Uterus (tissue), 4 donors: ENCODE results near the gene HOXD8. TPM values are rescaled to one million over a fixed set of nuclear protein-coding genes. Genes with fewer than 3 reads are reported as not detected.
A peak's percentile ranks its signal among the peaks of the same experiment; 100 is the strongest.

ENCODE experiments used
- DNase-seq, 2 donors: peaks; one replicate each; pipeline ENCODE4 v3.0.0-alpha.2; 2019 to 2020
- H3K27ac ChIP-seq, 2 donors: fragments of 200-600 bp; sonication (generic); 1 replicate in 1 of 2; 2 replicates in 1 of 2; pipeline ENCODE4 v1.5.1; 2016 to 2018
- H3K27me3 ChIP-seq, 2 donors: fragments of 200-600 bp; sonication (generic); one replicate each; pipeline ENCODE4 v1.5.1; 2018 to 2019; ENCODE audit warnings: control low read depth in 1 of 2
- H3K36me3 ChIP-seq, 2 donors: fragments of 200-600 bp; sonication (generic); one replicate each; pipeline ENCODE4 v1.5.1; 2019; ENCODE audit warnings: control low read depth in 1 of 2
- H3K4me1 ChIP-seq, 2 donors: fragments of 200-600 bp; sonication (generic); one replicate each; pipeline ENCODE4 v1.5.1; 2018 to 2019; ENCODE audit warnings: control low read depth in 1 of 2
- H3K4me3 ChIP-seq, 2 donors: fragments of 200-600 bp; sonication (generic); 1 replicate in 1 of 2; 2 replicates in 1 of 2; pipeline ENCODE4 v1.5.1; 2018 to 2019; ENCODE audit warnings: mild to moderate bottlenecking in 1 of 2
- H3K9me3 ChIP-seq, 2 donors: fragments of 200-600 bp; sonication (generic); one replicate each; pipeline ENCODE4 v1.5.1; 2019; ENCODE audit warnings: control low read depth in 1 of 2
- CTCF ChIP-seq, 4 experiments: fragments of 200-600 bp in 2 of 4; fragments of 450-650 bp in 2 of 4; sonication (generic) in 2 of 4; IDR thresholded peaks; one replicate each; pipeline ENCODE4 v1.5.1; 2016 to 2019; ENCODE audit warnings: antibody characterized with exemption in 4 of 4, mild to moderate bottlenecking in 2 of 4, moderate library complexity in 1 of 4
- POLR2A ChIP-seq, 2 donors: fragments of 450-650 bp; IDR thresholded peaks; one replicate each; pipeline ENCODE4 v1.6.1; 2016; ENCODE audit warnings: antibody characterized with exemption in 2 of 2, mild to moderate bottlenecking in 1 of 2, moderate library complexity in 1 of 2
- intact Hi-C: fragments of 100-400 bp; cut with DNase I; formaldehyde crosslinking; loops from one replicate; pipeline ENCODE4 v1.15.1; 2023; ENCODE audit warnings: low total_unique reads
- total RNA-seq, 4 donors: library from RNA; depleted of rRNA in 3 of 4; stranded (reverse); fragments of >200 nt in 3 of 4; gene quantifications; one replicate each; pipeline versions ENCODE4 v1.1.0 to v1.2.4, GENCODE V29; 2014 to 2023
- donor health status: DM: yes; HTN: yes; CAD: no.

Gene HOXD8
- total RNA-seq, 4 donors from 2014 or later, result 25.8 to 75.6 (median 48.0) TPM

- no peaks in the 10 kb centered on the region for H3K4me1 ChIP-seq
- H3K27me3 ChIP-seq, result no peaks in the 10 kb centered on the region
- TF ChIP-seq POLR2A (IDR thresholded peaks at IDR 0.05), result no peak
- no peak for TF ChIP-seq CTCF (IDR thresholded peaks at IDR 0.05)
- DNase-seq, result no peak
- no peaks in the 10 kb centered on the region for H3K36me3 ChIP-seq
- intact Hi-C loops, result loop anchor here (5.0 to 10.0 kb wide), 3 partner anchors 512 to 1140 kb away; partner anchors contain the start of gene NFE2L2
- no peaks in the 10 kb centered on the region for H3K9me3 ChIP-seq
- peak overlapping the region; percentile 51 to 78 for H3K4me3 ChIP-seq
- peak overlapping the region; percentile 98 to 99 for H3K27ac ChIP-seq
Measured at GRCh38 chr2:176124947-176125771, 4.3 kb upstream of the HOXD8 start.

- Histone ChIP-seq H3K27ac (peak overlapping the region; percentile 98 to 99), H3K4me3 (peak overlapping the region in 1 of 2 donors; percentile 51), H3K4me1 (no peaks in the 10 kb centered on the region), H3K9me3 (no peaks in the 10 kb centered on the region), H3K27me3 (no peaks in the 10 kb centered on the region), H3K36me3 (no peaks in the 10 kb centered on the region)
- no peak for TF ChIP-seq CTCF (IDR thresholded peaks at IDR 0.05)
- DNase-seq, result no peak
- intact Hi-C loops, result loop anchor here (5.0 to 10.0 kb wide), 3 partner anchors 512 to 1139 kb away; partner anchors contain the start of gene NFE2L2
Measured at GRCh38 chr2:176125772-176126054, 3.8 kb upstream of the HOXD8 start.

DNA sequence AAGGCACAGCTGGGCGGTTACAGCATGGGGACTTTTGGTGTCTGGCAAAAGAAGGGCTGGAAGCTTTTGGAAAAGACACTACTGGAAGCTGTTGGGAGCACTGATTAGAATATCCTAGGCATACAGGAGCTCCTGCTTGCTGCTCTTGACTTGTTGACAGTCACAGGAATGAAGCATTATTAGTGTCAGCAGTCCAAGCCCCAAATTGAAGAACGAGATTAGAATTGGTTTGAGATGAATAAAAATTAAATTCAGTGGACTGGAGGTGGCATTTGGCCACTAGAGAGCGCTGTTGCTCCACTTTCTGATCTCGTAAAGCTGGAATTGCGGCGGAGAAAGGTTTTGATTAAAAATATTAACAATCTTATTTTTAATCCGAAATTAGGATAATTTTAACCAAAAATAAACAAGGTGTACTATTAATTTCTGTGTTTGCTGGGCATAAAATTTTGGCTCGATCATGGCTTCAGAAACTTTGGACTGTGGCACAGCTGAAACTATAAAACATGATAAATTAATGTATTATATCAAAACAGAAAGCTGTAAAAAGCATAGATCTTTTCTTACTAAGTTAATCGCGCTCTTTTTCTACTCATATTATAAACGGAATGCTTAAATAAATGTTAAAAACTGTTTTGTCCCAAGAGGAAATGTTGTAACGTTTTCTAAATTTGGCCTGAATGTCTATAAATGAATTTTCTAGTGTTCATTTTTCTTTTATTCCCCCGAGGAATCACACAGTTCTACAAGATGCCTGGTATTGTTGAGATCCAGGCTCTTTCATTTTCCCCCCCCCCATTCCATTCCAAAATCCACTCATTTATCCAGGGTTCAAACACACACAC is 2.4 kb upstream of the HOXD8 start:
- Histone ChIP-seq H3K4me1 (no peaks in the 10 kb centered on the region), H3K4me3 (peak overlapping the region; percentile 15 to 16), H3K36me3 (no peaks in the 10 kb centered on the region), H3K27ac (peak overlapping the region; percentile 98 to 99), H3K9me3 (no peaks in the 10 kb centered on the region), H3K27me3 (no peaks in the 10 kb centered on the region)
- peak; percentile 81 to 88 for DNase-seq
- TF ChIP-seq POLR2A (IDR thresholded peaks at IDR 0.05) (peak; percentile 19 to 30), CTCF (IDR thresholded peaks at IDR 0.05) (peak; percentile 84 to 95 (median 89))
- intact Hi-C loops, result loop anchor here (5.0 to 10.0 kb wide), 3 partner anchors 510 to 1138 kb away; partner anchors contain the start of gene NFE2L2

DNA sequence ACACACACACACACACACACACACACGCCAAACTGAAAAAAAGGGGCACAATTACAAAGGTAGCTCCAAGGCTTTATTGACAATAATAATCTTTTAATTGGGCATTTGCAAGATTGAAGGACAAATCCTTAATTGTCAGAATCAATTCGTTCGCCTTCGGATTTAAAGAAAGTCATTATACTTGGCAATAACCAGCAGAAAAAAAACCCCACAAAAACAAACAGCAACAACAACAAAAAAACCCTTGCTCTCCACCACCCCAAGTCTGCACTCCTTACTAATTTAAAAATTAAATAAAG is 1.8 kb upstream of the HOXD8 start:
- Histone ChIP-seq H3K9me3 (no peaks in the 10 kb centered on the region), H3K4me3 (peak overlapping the region; percentile 62 to 78), H3K36me3 (no peaks in the 10 kb centered on the region), H3K27me3 (no peaks in the 10 kb centered on the region), H3K27ac (peak overlapping the region; percentile 98 to 99), H3K4me1 (no peaks in the 10 kb centered on the region)
- DNase-seq, result no peak
- TF ChIP-seq CTCF (IDR thresholded peaks at IDR 0.05), result peak in 1 of 4 experiments; percentile 3
- TF ChIP-seq POLR2A (IDR thresholded peaks at IDR 0.05), result no peak
- intact Hi-C loops, result loop anchor here (5.0 to 10.0 kb wide), 3 partner anchors 510 to 1137 kb away; partner anchors contain the start of gene NFE2L2
